Adipocyte (in vitro differentiated cells): ENCODE results near the gene RGS5.
A peak's percentile ranks its signal among the peaks of the same experiment; 100 is the strongest.

ENCODE experiments used
- DNase-seq: peaks from one replicate; pipeline ENCODE4 v3.0.0-alpha.2; 2015; ENCODE audit warnings: low read depth
- H3K27me3 ChIP-seq: replicated peaks from 2 replicates; pipeline ENCODE4 v1.7.0; 2013; ENCODE audit warnings: mild to moderate bottlenecking, low read length, moderate library complexity; ENCODE audit not compliant: control insufficient read depth, insufficient read depth
- H3K36me3 ChIP-seq: 2 replicates; pipeline ENCODE4 v1.7.0; 2013; ENCODE audit warnings: low read length, mild to moderate bottlenecking, moderate library complexity; ENCODE audit not compliant: control insufficient read depth, insufficient read depth, severe bottlenecking
- H3K4me1 ChIP-seq: 2 replicates; pipeline ENCODE4 v1.7.0; 2013; ENCODE audit warnings: mild to moderate bottlenecking, low read length, moderate library complexity; ENCODE audit not compliant: control insufficient read depth, insufficient read depth
- H3K4me3 ChIP-seq: 2 replicates; pipeline ENCODE4 v1.7.0; 2013; ENCODE audit warnings: mild to moderate bottlenecking, low read length, moderate library complexity
- H3K9ac ChIP-seq: 2 replicates; pipeline ENCODE4 v1.7.0; 2013; ENCODE audit warnings: mild to moderate bottlenecking, low read length, moderate library complexity
- H3K9me3 ChIP-seq: 2 replicates; pipeline ENCODE4 v1.7.0; 2013; ENCODE audit warnings: mild to moderate bottlenecking, low read length, moderate library complexity; ENCODE audit not compliant: control insufficient read depth

RGS5 gene

DNA sequence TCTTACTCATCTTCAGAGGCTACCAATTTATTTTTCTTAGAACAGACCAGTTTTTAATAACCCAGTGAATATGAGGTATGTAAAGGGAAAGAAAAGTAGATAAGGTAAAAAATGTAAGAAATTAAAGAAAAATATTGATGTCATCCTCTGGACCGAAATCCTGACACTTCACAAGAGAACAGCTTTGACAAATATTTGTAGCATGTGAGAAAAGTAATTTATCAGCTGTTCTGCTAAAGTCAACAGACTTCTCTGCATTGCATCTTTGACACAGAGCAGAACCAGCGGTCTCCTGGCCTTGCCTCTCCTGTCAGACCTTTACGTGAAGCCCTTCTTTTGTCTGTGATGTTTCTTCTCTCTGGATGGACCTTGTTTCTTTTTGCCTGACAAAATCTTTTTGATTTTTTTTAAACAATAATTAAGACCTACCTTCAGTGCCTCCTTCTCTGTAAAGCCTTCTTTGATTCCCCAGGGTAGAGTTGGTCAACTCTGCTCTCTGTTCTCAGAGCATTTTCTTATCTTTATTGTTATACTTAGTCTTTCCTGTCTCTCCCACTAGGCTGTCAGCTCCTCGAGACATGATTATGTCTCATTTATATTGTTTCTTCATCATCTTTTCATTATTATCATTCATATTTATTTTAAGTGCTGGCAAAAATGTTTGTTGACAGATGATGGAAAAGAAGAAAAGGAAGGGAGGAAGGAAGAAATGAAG is 98.2 kb downstream of the RGS5 start:
- Histone ChIP-seq H3K27me3 (no peaks in the 10 kb centered on the region), H3K36me3 (no peaks in the 10 kb centered on the region), H3K9me3 (no peaks in the 10 kb centered on the region), H3K9ac (no peak overlapping the region), H3K4me1 (peaks cover 24% of the 10 kb centered on the region), H3K4me3 (no peak overlapping the region)
- DNase-seq = peak; percentile 2

DNA sequence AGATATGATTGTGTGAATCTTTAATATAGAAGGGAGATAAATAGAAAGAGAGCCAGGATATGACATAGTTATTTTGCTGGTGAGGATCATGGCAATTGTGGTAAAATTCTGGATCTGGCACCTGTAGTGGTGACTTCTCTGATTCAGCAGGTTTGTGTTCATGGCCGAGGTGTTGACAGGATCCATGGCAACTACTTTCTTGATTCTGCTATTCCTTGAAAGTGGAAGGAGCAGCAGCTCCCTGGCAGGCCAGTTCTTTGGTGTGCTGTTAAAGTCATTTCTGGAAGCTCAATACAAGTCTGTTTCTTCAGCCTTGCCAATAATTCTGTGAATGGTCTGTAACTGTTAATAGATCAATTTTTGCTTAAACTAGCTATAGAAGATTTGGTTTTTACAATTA is 100.1 kb downstream of the RGS5 start:
- Histone ChIP-seq H3K4me1 (peaks cover 24% of the 10 kb centered on the region), H3K9ac (no peak overlapping the region), H3K9me3 (no peaks in the 10 kb centered on the region), H3K4me3 (no peak overlapping the region), H3K27me3 (no peaks in the 10 kb centered on the region), H3K36me3 (no peaks in the 10 kb centered on the region)
- DNase-seq = no peak

- H3K9me3 ChIP-seq = no peaks in the 10 kb centered on the region
- H3K27me3 ChIP-seq = no peaks in the 10 kb centered on the region
- H3K4me3 ChIP-seq = no peak overlapping the region
- H3K4me1 ChIP-seq = no peaks in the 10 kb centered on the region
- H3K9ac ChIP-seq = no peak overlapping the region
- no peak for DNase-seq
- no peaks in the 10 kb centered on the region for H3K36me3 ChIP-seq
These were observed 107.5 kb downstream of the RGS5 start for GRCh38 chr1:163095213-163095612.

- no peak for DNase-seq
- no peak overlapping the region for H3K4me3 ChIP-seq
- H3K36me3 ChIP-seq = no peaks in the 10 kb centered on the region
- H3K4me1 ChIP-seq = no peaks in the 10 kb centered on the region
- no peak overlapping the region for H3K9ac ChIP-seq
- no peaks in the 10 kb centered on the region for H3K27me3 ChIP-seq
- H3K9me3 ChIP-seq = no peaks in the 10 kb centered on the region
These were observed 108.1 kb downstream of the RGS5 start for GRCh38 chr1:163094589-163094988.

GRCh38 chr1:163094182-163094581 is 108.5 kb downstream of the RGS5 start:
- no peak overlapping the region for H3K4me3 ChIP-seq
- no peak for DNase-seq
- no peaks in the 10 kb centered on the region for H3K36me3 ChIP-seq
- H3K9ac ChIP-seq = no peak overlapping the region
- no peaks in the 10 kb centered on the region for H3K4me1 ChIP-seq
- H3K9me3 ChIP-seq = no peaks in the 10 kb centered on the region
- no peaks in the 10 kb centered on the region for H3K27me3 ChIP-seq

DNA sequence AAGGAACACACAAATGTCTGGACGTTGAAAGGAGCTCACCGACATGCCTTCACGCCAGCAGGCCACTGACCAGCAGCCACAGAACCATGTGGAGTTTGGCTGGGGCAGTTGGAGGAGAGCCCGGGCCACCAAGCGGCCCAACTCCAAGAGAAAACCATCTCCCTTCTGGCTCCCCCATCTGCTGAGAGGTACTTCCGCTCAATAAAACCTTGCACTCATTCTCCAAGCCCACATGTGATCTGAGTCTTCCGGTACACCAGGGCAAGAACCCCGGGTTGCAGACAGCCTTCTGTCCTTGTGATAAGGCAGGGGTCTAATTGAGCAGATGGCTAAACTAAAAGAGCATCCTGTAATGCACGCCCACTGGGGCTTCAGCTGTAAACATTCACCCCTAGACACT is 109.1 kb downstream of the RGS5 start:
- H3K9me3 ChIP-seq = no peaks in the 10 kb centered on the region
- no peak for DNase-seq
- H3K4me3 ChIP-seq = no peak overlapping the region
- H3K4me1 ChIP-seq = no peaks in the 10 kb centered on the region
- H3K36me3 ChIP-seq = no peaks in the 10 kb centered on the region
- H3K9ac ChIP-seq = no peak overlapping the region
- H3K27me3 ChIP-seq = no peaks in the 10 kb centered on the region

DNA sequence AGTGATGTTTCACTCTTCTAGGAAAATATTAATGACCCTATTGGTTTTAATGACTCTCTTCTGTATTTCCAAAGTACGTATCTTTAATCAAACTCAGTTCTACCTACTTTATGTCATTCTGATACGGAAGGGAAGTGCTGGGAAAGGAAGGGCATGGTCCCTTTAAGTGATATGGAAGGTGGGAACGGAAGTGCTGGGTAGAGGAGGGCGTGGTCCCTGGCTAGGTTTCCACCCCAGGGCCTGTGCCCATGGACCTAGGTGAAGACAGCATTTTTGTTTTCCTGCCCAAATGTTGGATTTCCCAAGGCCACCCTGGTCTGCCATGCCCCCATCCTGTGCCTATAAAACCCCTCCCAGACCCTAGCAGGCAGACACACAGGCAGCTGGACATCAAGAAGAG is 109.5 kb downstream of the RGS5 start:
- no peaks in the 10 kb centered on the region for H3K4me1 ChIP-seq

More for the DNA sequence above, 109.5 kb downstream of the RGS5 start:
- H3K27me3 ChIP-seq = no peaks in the 10 kb centered on the region
- H3K9ac ChIP-seq = no peak overlapping the region
- no peak for DNase-seq
- no peaks in the 10 kb centered on the region for H3K9me3 ChIP-seq
- no peak overlapping the region for H3K4me3 ChIP-seq
- H3K36me3 ChIP-seq = no peaks in the 10 kb centered on the region
